Activated naive CD4-positive, alpha-beta T cell treated with anti-CD3 and anti-CD28 coated beads, Interleukin-2, amount 50 U/mL, for 16 hours (primary cell): ENCODE data around the gene VENTX.

ENCODE experiments used
- DNase-seq: peaks from one replicate; pipeline ENCODE4 v3.0.0-alpha.2; 2020

VENTX gene

DNA sequence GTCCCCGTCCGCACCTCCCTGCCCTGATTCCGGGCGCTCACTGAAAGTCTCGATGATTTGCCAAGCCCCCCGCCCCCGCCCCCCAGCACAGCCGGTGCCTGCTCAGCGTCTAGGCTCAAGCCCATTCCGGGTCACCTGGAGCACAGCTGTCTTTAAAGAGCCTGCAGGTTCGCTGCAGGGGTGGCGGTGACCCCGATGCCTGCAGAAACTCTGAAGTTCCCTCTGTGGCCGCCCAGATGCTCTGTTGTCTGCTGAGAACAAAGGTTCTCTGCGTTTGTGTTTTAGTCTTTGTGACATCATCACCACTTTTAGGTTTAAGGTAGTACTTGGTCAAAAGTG is 780 bp downstream of the VENTX start:
- DNase-seq = no peak

- no peak for DNase-seq
Observed at GRCh38 chr10:133239990-133240389, 2.3 kb downstream of the VENTX start.

- DNase-seq = no peak
Observed at GRCh38 chr10:133241501-133242205, 4.0 kb downstream of the VENTX start.

- DNase-seq = no peak
Observed at GRCh38 chr10:133242611-133243356, 5.1 kb downstream of the VENTX start.

DNA sequence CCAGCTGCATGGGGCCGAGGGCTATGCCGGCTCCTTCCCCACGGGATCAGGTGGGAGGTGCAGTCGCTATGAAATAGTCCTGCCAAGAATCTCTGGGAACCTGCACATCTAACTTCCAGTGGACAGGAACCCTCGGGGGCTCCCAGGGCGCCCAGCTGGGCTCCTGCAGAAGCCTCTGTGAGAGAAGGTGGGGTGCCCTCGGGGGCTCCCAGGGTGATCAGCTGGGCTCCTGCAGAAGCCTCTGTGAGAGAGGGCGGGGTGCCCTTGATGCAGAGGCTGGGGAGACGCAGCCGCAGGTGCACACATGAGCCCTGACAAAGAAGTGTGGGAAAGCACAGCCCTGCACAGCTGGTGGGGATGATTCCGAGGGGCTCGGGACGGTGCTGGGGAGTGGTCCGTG is 5.9 kb downstream of the VENTX start:
- DNase-seq = no peak

DNA sequence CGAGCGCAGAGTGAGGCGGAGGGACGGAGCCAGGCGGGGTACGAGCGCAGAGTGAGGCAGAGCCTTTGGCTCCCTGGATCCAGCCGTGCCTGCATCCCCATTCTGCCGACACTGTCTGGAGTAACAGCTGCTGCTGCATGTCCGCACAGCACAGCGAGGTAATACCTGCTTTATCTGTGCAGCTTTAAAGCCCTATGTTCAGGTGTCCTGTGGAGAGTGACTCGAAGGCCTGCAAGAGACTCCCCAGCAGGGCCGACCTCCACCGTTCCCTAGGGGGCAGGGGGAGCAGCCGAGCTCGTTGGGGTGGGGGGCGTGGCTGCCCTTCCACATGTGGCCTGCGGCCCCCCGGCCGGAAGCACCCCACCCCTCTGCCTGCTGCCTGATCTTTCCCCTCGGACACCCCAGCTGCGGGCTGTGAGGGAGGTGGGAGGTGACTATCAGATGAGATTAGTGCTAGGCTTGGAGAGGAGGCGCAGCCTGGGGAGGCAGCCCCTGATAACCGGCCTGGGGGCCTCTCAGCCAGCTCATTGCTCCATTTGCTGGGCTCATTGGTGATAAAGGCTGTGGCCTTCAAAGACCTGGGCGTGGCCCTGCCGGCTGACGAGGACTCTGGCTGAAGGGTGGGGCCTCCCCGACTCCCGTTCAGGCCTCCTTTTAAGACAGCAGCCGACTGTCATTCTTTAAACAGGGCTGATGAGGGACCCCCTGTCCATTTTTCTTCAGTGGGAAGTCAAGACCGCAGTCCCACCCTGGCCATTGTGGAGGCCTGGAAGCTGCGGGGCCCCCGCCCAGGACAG is 8.0 kb downstream of the VENTX start:
- DNase-seq = no peak

DNA sequence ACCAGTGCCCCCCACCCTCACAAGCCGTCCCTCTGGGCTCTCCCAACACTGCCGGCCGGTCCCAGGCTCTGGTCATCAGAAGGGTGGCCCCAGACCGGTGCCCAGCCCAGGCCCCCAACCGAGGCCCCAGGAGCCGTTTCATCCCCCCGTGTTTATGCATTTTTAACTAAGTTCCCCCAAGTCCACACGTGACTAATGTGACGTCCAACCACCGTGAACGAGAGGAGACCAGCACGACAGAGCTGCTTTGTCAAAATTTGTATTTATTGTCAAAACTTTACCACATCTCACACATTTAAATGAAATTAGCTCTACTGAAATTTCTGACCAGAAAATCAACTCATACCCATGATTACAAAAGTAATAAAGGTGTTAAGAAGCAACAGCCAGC is 8.6 kb downstream of the VENTX start:
- no peak for DNase-seq

DNA sequence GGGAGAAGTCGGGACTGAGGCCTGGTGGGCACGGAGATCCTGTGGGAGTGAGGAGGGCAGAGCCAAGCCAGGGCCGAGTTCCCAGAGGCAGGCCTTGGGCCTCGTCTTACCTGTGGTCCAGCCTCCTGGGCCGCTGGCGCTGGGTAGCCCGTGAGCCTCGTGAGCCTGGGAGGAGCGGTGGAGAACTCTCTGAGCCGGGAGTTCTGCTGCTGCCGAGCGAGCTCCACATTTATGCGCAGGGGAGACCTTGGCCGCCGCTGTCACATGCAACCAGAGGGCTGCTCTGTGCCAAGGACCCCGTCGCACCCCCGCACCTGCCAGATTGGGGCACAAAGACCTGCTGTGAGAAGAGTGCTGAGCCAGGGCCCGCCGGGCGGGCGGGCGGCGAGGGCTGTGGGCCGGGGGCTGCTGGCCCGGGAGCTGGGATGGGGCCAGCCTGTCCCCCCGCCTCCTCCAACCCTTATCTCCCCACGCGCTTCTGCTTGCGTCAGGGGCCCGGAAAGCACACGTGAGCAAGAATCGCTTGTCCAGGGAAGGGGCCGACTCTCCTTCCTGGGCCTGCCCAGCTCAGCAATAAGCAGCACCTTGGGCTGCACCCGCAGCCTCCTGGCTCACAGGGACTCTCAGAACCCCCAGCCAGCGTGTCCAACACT is 10.2 kb downstream of the VENTX start:
- no peak for DNase-seq

DNA sequence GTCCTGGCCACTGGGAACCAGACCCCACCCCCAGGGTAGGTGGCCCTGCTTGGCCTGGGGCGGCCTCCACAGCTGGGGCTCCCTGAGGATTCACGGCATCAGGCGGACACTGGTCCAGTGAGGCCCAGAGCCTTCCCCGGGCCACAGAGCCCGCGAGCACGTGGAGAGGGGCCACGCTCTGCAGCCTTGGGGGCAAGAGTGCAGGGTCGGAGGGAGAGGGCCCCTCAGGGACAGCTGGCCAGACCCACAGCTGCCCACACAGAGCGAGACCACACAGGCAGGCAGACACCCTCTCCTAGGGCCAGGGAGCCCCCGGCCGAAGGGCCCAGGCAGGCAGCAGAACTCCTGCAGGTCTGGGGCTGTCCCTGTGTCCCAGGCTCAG is 10.7 kb downstream of the VENTX start:
- no peak for DNase-seq

DNA sequence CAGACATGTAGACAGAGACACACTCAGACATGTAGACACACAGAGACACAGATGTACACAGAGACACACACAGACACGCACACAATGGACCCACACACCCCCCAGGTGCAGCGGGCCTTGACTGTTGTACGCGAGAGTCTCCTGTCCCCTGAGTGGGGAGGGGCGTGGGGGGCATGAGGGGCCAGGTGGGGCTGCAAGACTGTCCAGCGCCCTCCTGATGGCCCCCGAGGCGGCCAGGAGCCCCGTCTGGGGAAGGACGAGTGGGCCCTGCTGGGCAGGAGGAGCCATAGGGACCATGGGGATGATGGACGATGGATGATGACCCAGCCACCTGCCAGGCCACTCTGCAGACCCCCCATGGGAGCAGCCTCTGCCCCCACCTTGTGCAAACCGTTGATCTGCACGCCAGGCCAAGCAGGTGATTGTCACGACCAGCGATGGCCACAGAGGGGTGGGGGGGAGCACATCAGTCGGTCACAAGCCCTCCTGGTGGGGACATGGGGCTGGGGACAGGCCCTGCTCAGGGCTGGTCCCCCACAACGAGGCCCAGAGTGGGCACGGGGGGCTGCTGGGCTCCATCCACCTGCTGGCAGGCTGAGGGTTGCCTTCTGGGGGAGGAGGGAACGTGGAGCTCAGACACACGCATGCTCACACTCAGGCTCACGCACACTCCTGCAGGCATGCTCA is 11.6 kb downstream of the VENTX start:
- DNase-seq = no peak

GRCh38 chr10:133249975-133250754 is 12.5 kb downstream of the VENTX start:
- DNase-seq = no peak

GRCh38 chr10:133251388-133252222 is 13.9 kb downstream of the VENTX start:
- DNase-seq = no peak

GRCh38 chr10:133252223-133252552 is 14.5 kb downstream of the VENTX start:
- no peak for DNase-seq

GRCh38 chr10:133253361-133253955 is 15.8 kb downstream of the VENTX start:
- no peak for DNase-seq

DNA sequence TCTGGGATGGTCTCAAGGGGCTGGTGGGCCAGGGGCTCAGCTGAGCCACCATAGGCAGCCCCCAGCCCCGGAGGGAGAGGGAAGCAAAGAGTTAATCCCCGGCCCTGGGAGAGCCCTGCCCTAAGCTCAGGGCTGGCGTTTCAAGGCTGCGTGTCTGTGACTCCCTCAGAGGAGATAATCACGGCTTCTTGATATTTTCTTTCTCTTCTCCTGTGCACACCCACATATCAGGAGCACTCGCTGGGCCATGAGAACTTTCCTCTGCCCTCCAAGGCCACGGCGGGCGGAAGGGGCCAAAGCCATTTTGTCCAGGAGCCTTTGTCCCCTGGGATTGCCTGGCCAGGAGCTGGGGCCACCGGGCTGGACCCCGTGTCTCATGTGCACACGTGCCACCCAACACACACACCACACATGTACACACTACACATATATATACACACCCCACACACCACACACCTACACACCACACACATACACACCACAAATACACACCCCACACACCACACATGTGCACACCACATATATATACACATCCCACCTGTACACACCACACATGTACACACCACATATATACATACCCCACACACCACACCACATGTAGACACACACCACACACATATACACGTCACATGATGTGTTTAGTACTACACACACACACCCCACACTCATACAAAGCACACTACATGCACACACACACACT is 16.9 kb downstream of the VENTX start:
- no peak for DNase-seq

DNA sequence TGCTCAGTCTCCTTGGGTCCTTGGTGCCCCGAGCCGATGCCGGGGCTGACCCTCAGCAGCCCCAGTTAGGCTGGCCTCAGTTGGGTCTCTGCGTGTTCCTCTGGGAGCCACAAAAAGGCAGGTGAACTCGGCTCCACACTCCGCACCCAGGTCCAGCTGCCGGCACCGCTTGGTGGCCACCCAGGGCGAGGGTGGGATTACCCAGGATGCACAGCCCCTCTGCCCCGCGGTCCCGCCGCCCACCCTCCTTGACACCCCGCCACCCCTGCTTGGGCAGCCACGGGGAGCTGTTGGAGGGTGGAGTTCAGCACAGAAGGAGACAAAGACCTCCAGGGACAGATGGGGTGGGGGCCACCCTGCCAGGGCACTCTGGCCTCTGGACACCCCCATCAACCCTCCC is 17.7 kb downstream of the VENTX start:
- DNase-seq = no peak

GRCh38 chr10:133257489-133258065 is 19.9 kb downstream of the VENTX start:
- no peak for DNase-seq

- DNase-seq = no peak
Observed at GRCh38 chr10:133258066-133258817, 20.6 kb downstream of the VENTX start.
